Trophoblast cell (in vitro differentiated cells and primary cell): Measurements from ENCODE around the gene CD2.

Experiments used
- DNase-seq, 2 donors: peaks; one replicate each; pipeline ENCODE4 v3.0.0-alpha.2; 2016
- H2AFZ ChIP-seq: 2 replicates; pipeline ENCODE4 v1.6.1; 2013; ENCODE audit warnings: low read length, moderate library complexity, mild to moderate bottlenecking; ENCODE audit not compliant: insufficient read depth, poor library complexity
- H2AK5ac ChIP-seq: 2 replicates; pipeline ENCODE4 v1.6.1; 2013; ENCODE audit warnings: mild to moderate bottlenecking, low read length
- H2BK120ac ChIP-seq: 2 replicates; pipeline ENCODE4 v1.6.1; 2013; ENCODE audit warnings: low read length, mild to moderate bottlenecking, moderate library complexity; ENCODE audit not compliant: insufficient read depth, poor library complexity
- H2BK12ac ChIP-seq: 2 replicates; pipeline ENCODE4 v1.6.1; 2013; ENCODE audit warnings: mild to moderate bottlenecking, low read length, moderate library complexity
- H2BK5ac ChIP-seq: 2 replicates; pipeline ENCODE4 v1.6.1; 2013; ENCODE audit warnings: low read length, low read depth, moderate library complexity, mild to moderate bottlenecking; ENCODE audit not compliant: poor library complexity
- H3K14ac ChIP-seq: 2 replicates; pipeline ENCODE4 v1.6.1; 2013; ENCODE audit warnings: mild to moderate bottlenecking, low read length
- H3K18ac ChIP-seq: 2 replicates; pipeline ENCODE4 v1.6.1; 2013; ENCODE audit warnings: mild to moderate bottlenecking, low read length
- H3K23ac ChIP-seq: 2 replicates; pipeline ENCODE4 v1.6.1; 2013; ENCODE audit warnings: low read length
- H3K27ac ChIP-seq: 2 replicates; pipeline ENCODE4 v1.5.1; 2013; ENCODE audit warnings: low read depth, mild to moderate bottlenecking, inconsistent platforms, low read length, moderate library complexity
- H3K27me3 ChIP-seq: 2 replicates; pipeline ENCODE4 v1.6.1; 2013; ENCODE audit warnings: inconsistent platforms, mild to moderate bottlenecking, low read length, moderate library complexity; ENCODE audit not compliant: insufficient read depth
- H3K36me3 ChIP-seq, 2 experiments: 1 replicate in 1 of 2; 2 replicates in 1 of 2; pipeline ENCODE4 v1.6.1; 2013; ENCODE audit warnings: low read length in 2 of 2, mild to moderate bottlenecking in 2 of 2, moderate library complexity in 1 of 2; ENCODE audit not compliant: insufficient read depth in 2 of 2, control insufficient read depth in 1 of 2
- H3K4ac ChIP-seq: 2 replicates; pipeline ENCODE4 v1.6.1; 2013; ENCODE audit warnings: low read depth, mild to moderate bottlenecking, low read length, moderate library complexity
- H3K4me1 ChIP-seq, 2 experiments: 1 replicate in 1 of 2; 2 replicates in 1 of 2; pipeline ENCODE4 v1.6.1; 2013; ENCODE audit warnings: low read length in 2 of 2, mild to moderate bottlenecking in 2 of 2, moderate library complexity in 1 of 2; ENCODE audit not compliant: insufficient read depth in 2 of 2, control insufficient read depth in 1 of 2
- H3K4me2 ChIP-seq: 2 replicates; pipeline ENCODE4 v1.6.1; 2013; ENCODE audit warnings: inconsistent platforms, mild to moderate bottlenecking, low read length, moderate library complexity
- H3K4me3 ChIP-seq: 2 replicates; pipeline ENCODE4 v1.5.1; 2013; ENCODE audit warnings: mild to moderate bottlenecking, low read depth, low read length, inconsistent platforms
- H3K79me1 ChIP-seq: one replicate; pipeline ENCODE4 v1.6.1; 2013; ENCODE audit warnings: low read length
- H3K79me2 ChIP-seq: 2 replicates; pipeline ENCODE4 v1.6.1; 2013; ENCODE audit warnings: low read length, mild to moderate bottlenecking; ENCODE audit not compliant: control insufficient read depth, insufficient read depth, poor library complexity
- H3K9ac ChIP-seq: 2 replicates; pipeline ENCODE4 v1.6.1; 2013; ENCODE audit warnings: mild to moderate bottlenecking, low read length
- H3K9me3 ChIP-seq: 2 replicates; pipeline ENCODE4 v1.6.1; 2013; ENCODE audit warnings: low read depth, mild to moderate bottlenecking, control low read depth, inconsistent platforms, low read length; ENCODE audit not compliant: insufficient read depth
- H4K12ac ChIP-seq: 2 replicates; pipeline ENCODE4 v1.6.1; 2013; ENCODE audit warnings: low read depth, mild to moderate bottlenecking, low read length, moderate library complexity
- H4K8ac ChIP-seq: 2 replicates; pipeline ENCODE4 v1.6.1; 2013; ENCODE audit warnings: low read depth, mild to moderate bottlenecking, low read length, moderate library complexity
- H4K91ac ChIP-seq: one replicate; pipeline ENCODE4 v1.6.1; 2013; ENCODE audit warnings: low read depth, mild to moderate bottlenecking, low read length, moderate library complexity
- WGBS: extraction: QIAGEN DNeasy Blood & Tissue Kit; methylation state at CpG from one replicate; pipeline ENCODE4 v1.1.7; 2013; ENCODE audit warnings: missing lambda C conversion rate; ENCODE audit not compliant: insufficient read length, insufficient coverage; ENCODE audit errors: extremely low coverage; 5-methylcytosine and 5-hydroxymethylcytosine counted together

CD2 gene

GRCh38 chr1:116713474-116713873 is 40.8 kb upstream of the CD2 start:
- Histone ChIP-seq H3K14ac (no peak overlapping the region), H3K79me2 (no peaks in the 10 kb centered on the region), H3K27me3 (no peaks in the 10 kb centered on the region), H3K9me3 (no peaks in the 10 kb centered on the region), H3K4me1 (peaks cover 6 to 11% of the 10 kb centered on the region in 2 experiments), H2AFZ (no peak overlapping the region), H3K18ac (no peak overlapping the region), H4K8ac (no peak overlapping the region), H2BK12ac (no peak overlapping the region), H2AK5ac (no peak overlapping the region), H3K4ac (no peak overlapping the region), H2BK120ac (no peak overlapping the region), H3K23ac (no peak overlapping the region), H3K79me1 (no peaks in the 10 kb centered on the region), H3K36me3 (no peaks in the 10 kb centered on the region), H3K4me3 (no peak overlapping the region), H2BK5ac (no peak overlapping the region), H3K9ac (no peak overlapping the region), H4K91ac (no peak overlapping the region), H3K4me2 (no peak overlapping the region), H3K27ac (no peak overlapping the region), H4K12ac (no peak overlapping the region)
- DNase-seq = no peak
- WGBS = no CpG with 5 or more reads among the region's 3 CpGs

DNA sequence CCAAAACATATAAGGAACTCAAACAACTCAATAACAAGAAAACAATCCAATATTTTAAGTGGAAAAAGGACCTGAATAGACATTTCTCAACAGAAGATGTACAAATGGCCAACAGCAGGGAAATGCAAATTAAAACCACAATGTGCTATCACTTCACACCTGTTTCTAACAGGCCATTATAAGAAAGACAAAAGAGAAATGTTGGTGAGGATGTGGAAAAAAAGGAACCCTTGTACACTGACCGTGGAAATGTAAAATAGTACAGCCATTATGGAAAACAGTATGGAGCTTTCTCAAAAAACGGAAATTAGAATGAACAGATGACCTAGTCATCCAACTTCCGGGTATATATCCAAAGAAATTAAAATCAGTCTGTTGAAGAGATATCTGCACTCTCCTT is 37.8 kb upstream of the CD2 start:
- Histone ChIP-seq H2BK5ac (no peak overlapping the region), H3K23ac (no peak overlapping the region), H4K12ac (no peak overlapping the region), H3K27ac (no peak overlapping the region), H3K27me3 (no peaks in the 10 kb centered on the region), H3K4me1 (peaks cover under 1% of the 10 kb centered on the region in 2 experiments), H3K4me3 (no peak overlapping the region), H3K79me1 (no peaks in the 10 kb centered on the region), H3K4me2 (no peak overlapping the region), H2BK120ac (no peak overlapping the region), H3K4ac (no peak overlapping the region), H2AFZ (no peak overlapping the region), H3K14ac (no peak overlapping the region), H2BK12ac (no peak overlapping the region), H4K8ac (no peak overlapping the region), H3K36me3 (no peaks in the 10 kb centered on the region), H4K91ac (no peak overlapping the region), H3K9ac (no peak overlapping the region), H3K18ac (no peak overlapping the region), H3K9me3 (no peaks in the 10 kb centered on the region), H2AK5ac (no peak overlapping the region), H3K79me2 (no peaks in the 10 kb centered on the region)
- no peak for DNase-seq
- no CpG with 5 or more reads among the region's 3 CpGs for WGBS

- H2AK5ac ChIP-seq = no peak overlapping the region
- no peak overlapping the region for H3K27ac ChIP-seq
- no peak overlapping the region for H2AFZ ChIP-seq
- no peak for DNase-seq
- H3K4me1 ChIP-seq = peaks cover 6% of the 10 kb centered on the region in 2 experiments
- H3K4me3 ChIP-seq = no peak overlapping the region
- no peak overlapping the region for H4K12ac ChIP-seq
- no peaks in the 10 kb centered on the region for H3K79me2 ChIP-seq
- no peak overlapping the region for H3K18ac ChIP-seq
- no peak overlapping the region for H2BK12ac ChIP-seq
- no peaks in the 10 kb centered on the region for H3K36me3 ChIP-seq
- no CpG with 5 or more reads among the region's 3 CpGs for WGBS
- no peaks in the 10 kb centered on the region for H3K79me1 ChIP-seq
- no peak overlapping the region for H4K91ac ChIP-seq
- H3K14ac ChIP-seq = no peak overlapping the region
- H3K23ac ChIP-seq = no peak overlapping the region
- H3K9ac ChIP-seq = no peak overlapping the region
- no peak overlapping the region for H3K4me2 ChIP-seq
- H3K9me3 ChIP-seq = no peaks in the 10 kb centered on the region
- H2BK120ac ChIP-seq = no peak overlapping the region
- no peak overlapping the region for H3K4ac ChIP-seq
- H4K8ac ChIP-seq = no peak overlapping the region
- no peaks in the 10 kb centered on the region for H3K27me3 ChIP-seq
- H2BK5ac ChIP-seq = no peak overlapping the region
Observed at GRCh38 chr1:116717318-116717717, 36.9 kb upstream of the CD2 start.

DNA sequence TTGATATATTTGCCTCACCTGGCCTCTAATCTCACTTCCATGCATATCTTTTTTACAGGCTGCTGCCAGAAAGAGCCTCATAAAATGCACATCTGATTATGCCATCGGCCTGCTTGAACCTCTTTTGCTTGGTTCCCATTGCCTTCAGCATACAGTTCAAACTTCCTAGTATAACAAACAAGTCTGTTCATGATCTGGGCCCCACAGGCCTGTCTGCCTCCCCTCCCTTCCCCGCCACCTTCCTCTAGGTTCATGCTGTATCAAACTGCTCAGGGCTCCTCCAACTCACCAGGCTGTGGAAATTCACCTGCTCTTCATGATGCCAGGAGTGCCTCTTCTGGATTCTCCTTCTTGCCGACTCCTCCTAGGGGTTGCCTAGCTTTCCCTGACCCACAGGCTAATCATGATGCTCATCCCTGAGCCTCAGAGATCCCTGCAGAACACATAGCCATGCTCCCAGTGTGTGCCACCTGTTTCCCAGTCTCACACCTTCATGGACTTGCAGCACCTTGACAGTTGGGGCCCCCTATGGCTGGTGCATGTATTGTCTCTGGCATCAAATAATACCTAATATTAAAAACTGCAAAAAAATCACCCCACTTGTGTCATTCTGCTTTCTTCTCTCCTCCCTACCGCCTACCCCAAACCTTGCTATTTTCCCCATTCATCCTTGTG is 33.7 kb upstream of the CD2 start:
- Histone ChIP-seq H3K27ac (no peak overlapping the region), H3K4me1 (peaks cover 6% of the 10 kb centered on the region in 2 experiments), H3K79me2 (no peaks in the 10 kb centered on the region), H2BK5ac (no peak overlapping the region), H3K4me3 (no peak overlapping the region), H3K79me1 (no peaks in the 10 kb centered on the region), H2BK12ac (no peak overlapping the region), H4K8ac (no peak overlapping the region), H3K9me3 (no peaks in the 10 kb centered on the region), H3K36me3 (no peaks in the 10 kb centered on the region), H3K4ac (no peak overlapping the region), H3K27me3 (no peaks in the 10 kb centered on the region), H2BK120ac (no peak overlapping the region), H3K9ac (no peak overlapping the region), H3K23ac (no peak overlapping the region), H3K14ac (no peak overlapping the region), H4K12ac (no peak overlapping the region), H3K4me2 (no peak overlapping the region), H3K18ac (no peak overlapping the region), H2AFZ (no peak overlapping the region), H2AK5ac (no peak overlapping the region), H4K91ac (no peak overlapping the region)
- no peak for DNase-seq
- WGBS = no CpG with 5 or more reads among the region's 4 CpGs
